H9 (cell line): ENCODE data around the gene IFT57. TPM values are rescaled to one million over a fixed set of nuclear protein-coding genes. Genes with fewer than 3 reads are reported as not detected.

ENCODE experiments used
- DNase-seq: peaks from one replicate; pipeline ENCODE4 v3.0.0-alpha.2; 2017
- H2AFZ ChIP-seq: one replicate; pipeline ENCODE4 v1.6.1; 2013; ENCODE audit warnings: mild to moderate bottlenecking, low read length, control low read depth, moderate library complexity
- H2AK5ac ChIP-seq: 2 replicates; pipeline ENCODE4 v1.6.1; 2013; ENCODE audit warnings: low read length, control low read depth, mixed read lengths; ENCODE audit not compliant: insufficient read length
- H2BK120ac ChIP-seq: one replicate; pipeline ENCODE4 v1.6.1; 2013; ENCODE audit warnings: low read depth, mild to moderate bottlenecking, low read length, control low read depth, inconsistent platforms; ENCODE audit not compliant: poor library complexity, severe bottlenecking
- H2BK12ac ChIP-seq: 2 replicates; pipeline ENCODE4 v1.6.1; 2013; ENCODE audit warnings: low read length, control low read depth, mixed read lengths, low read depth; ENCODE audit not compliant: insufficient read length
- H2BK15ac ChIP-seq: 2 replicates; pipeline ENCODE4 v1.6.1; 2013; ENCODE audit warnings: low read depth, low read length, control low read depth
- H2BK20ac ChIP-seq: one replicate; pipeline ENCODE4 v1.6.1; 2013; ENCODE audit warnings: low read depth, mild to moderate bottlenecking, low read length, control low read depth, inconsistent platforms; ENCODE audit not compliant: poor library complexity, severe bottlenecking
- H2BK5ac ChIP-seq: 2 replicates; pipeline ENCODE4 v1.6.1; 2013; ENCODE audit warnings: low read length, control low read depth, mixed read lengths; ENCODE audit not compliant: insufficient read length
- H3K14ac ChIP-seq: 2 replicates; pipeline ENCODE4 v1.6.1; 2013; ENCODE audit warnings: low read length, control low read depth; ENCODE audit not compliant: insufficient read depth
- H3K18ac ChIP-seq: 2 replicates; pipeline ENCODE4 v1.6.1; 2013; ENCODE audit warnings: low read depth, mild to moderate bottlenecking, mixed read lengths, low read length, control low read depth; ENCODE audit not compliant: insufficient read length
- H3K23ac ChIP-seq: 2 replicates; pipeline ENCODE4 v1.6.1; 2013; ENCODE audit warnings: low read length, control low read depth, mixed read lengths, low read depth; ENCODE audit not compliant: insufficient read length
- H3K23me2 ChIP-seq: 2 replicates; pipeline ENCODE4 v1.6.1; 2013; ENCODE audit warnings: low read depth, mild to moderate bottlenecking, mixed read lengths, low read length, control low read depth; ENCODE audit not compliant: insufficient read length, poor library complexity, severe bottlenecking
- H3K27ac ChIP-seq: 2 replicates; pipeline ENCODE4 v1.5.1; 2013; ENCODE audit warnings: low read length, control low read depth, mixed read lengths, low read depth; ENCODE audit not compliant: insufficient read length
- H3K27me3 ChIP-seq: 2 replicates; pipeline ENCODE4 v1.6.1; 2013; ENCODE audit warnings: low read length, control low read depth, inconsistent platforms; ENCODE audit not compliant: insufficient read depth
- H3K4ac ChIP-seq: 2 replicates; pipeline ENCODE4 v1.6.1; 2013; ENCODE audit warnings: low read depth, mild to moderate bottlenecking, control low read depth, inconsistent platforms, low read length, moderate library complexity
- H3K4me1 ChIP-seq: 2 replicates; pipeline ENCODE4 v1.6.1; 2013; ENCODE audit warnings: low read length, control low read depth, inconsistent platforms; ENCODE audit not compliant: insufficient read depth
- H3K4me2 ChIP-seq: 2 replicates; pipeline ENCODE4 v1.6.1; 2013; ENCODE audit warnings: low read length, control low read depth, mixed read lengths; ENCODE audit not compliant: insufficient read length, insufficient read depth
- H3K56ac ChIP-seq: 2 replicates; pipeline ENCODE4 v1.6.1; 2013; ENCODE audit warnings: low read depth, mild to moderate bottlenecking, mixed read lengths, low read length, control low read depth; ENCODE audit not compliant: insufficient read length
- H3K79me1 ChIP-seq: 2 replicates; pipeline ENCODE4 v1.6.1; 2013; ENCODE audit warnings: low read depth, mild to moderate bottlenecking, moderate library complexity, low read length, control low read depth, inconsistent platforms; ENCODE audit not compliant: insufficient read depth, poor library complexity, severe bottlenecking
- H3K79me2 ChIP-seq: 2 replicates; pipeline ENCODE4 v1.6.1; 2013; ENCODE audit warnings: low read length, control low read depth, inconsistent platforms; ENCODE audit not compliant: insufficient read depth
- H3K9ac ChIP-seq: 2 replicates; pipeline ENCODE4 v1.6.1; 2013; ENCODE audit warnings: low read length, control low read depth, mixed read lengths; ENCODE audit not compliant: insufficient read length; ENCODE audit errors: extremely low read depth
- H3K9me3 ChIP-seq: one replicate; pipeline ENCODE4 v1.6.1; 2013; ENCODE audit warnings: low read depth, low read length, inconsistent platforms; ENCODE audit not compliant: control insufficient read depth
- H3T11ph ChIP-seq: one replicate; pipeline ENCODE4 v1.6.1; 2013; ENCODE audit warnings: mild to moderate bottlenecking, low read length, control low read depth, inconsistent platforms
- H4K20me1 ChIP-seq: one replicate; pipeline ENCODE4 v1.6.1; 2013; ENCODE audit not compliant: control insufficient read depth, insufficient read length, insufficient read depth
- H4K5ac ChIP-seq: 2 replicates; pipeline ENCODE4 v1.6.1; 2013; ENCODE audit warnings: low read depth, mild to moderate bottlenecking, mixed read lengths, low read length, control low read depth; ENCODE audit not compliant: insufficient read length
- H4K8ac ChIP-seq: replicated peaks from 2 replicates; pipeline ENCODE4 v1.6.1; 2013; ENCODE audit warnings: low read length, control low read depth, mixed read lengths, low read depth; ENCODE audit not compliant: insufficient read length
- H4K91ac ChIP-seq: 2 replicates; pipeline ENCODE4 v1.6.1; 2013; ENCODE audit warnings: low read depth, mild to moderate bottlenecking, moderate library complexity, mixed read lengths, low read length, control low read depth; ENCODE audit not compliant: insufficient read length
- H3K27ac Mint-ChIP-seq, 3 experiments: 2 replicates in 2 of 3; 3 replicates in 1 of 3; pipeline ENCODE4 v1.8.0; 2020 to 2021; ENCODE audit warnings: mixed read lengths in 3 of 3, mild to moderate bottlenecking in 1 of 3, moderate library complexity in 1 of 3
- H3K27me3 Mint-ChIP-seq: 2 replicates; pipeline ENCODE4 v1.8.0; 2021; ENCODE audit warnings: low read depth, mild to moderate bottlenecking, moderate library complexity, mixed read lengths
- H3K36me3 Mint-ChIP-seq, 3 experiments: 2 replicates in 2 of 3; 3 replicates in 1 of 3; pipeline ENCODE4 v1.8.0; 2020 to 2021; ENCODE audit warnings: low read depth in 3 of 3, mixed read lengths in 3 of 3; ENCODE audit not compliant: insufficient read depth in 1 of 3
- H3K4me1 Mint-ChIP-seq, 2 experiments: 2 replicates each; pipeline ENCODE4 v1.8.0; 2020; ENCODE audit warnings: mixed read lengths in 2 of 2
- H3K4me3 Mint-ChIP-seq, 2 experiments: 2 replicates in 1 of 2; 3 replicates in 1 of 2; pipeline ENCODE4 v1.8.0; 2020 to 2021; ENCODE audit warnings: mild to moderate bottlenecking in 2 of 2, mixed read lengths in 2 of 2, moderate library complexity in 1 of 2
- H3K9me3 Mint-ChIP-seq, 2 experiments: 2 replicates in 1 of 2; 3 replicates in 1 of 2; pipeline ENCODE4 v1.8.0; 2020; ENCODE audit warnings: mild to moderate bottlenecking in 2 of 2, mixed read lengths in 2 of 2, moderate library complexity in 1 of 2
- WGBS: extraction: QIAGEN DNeasy Blood & Tissue Kit; methylation state at CpG from one replicate; pipeline ENCODE4 v1.1.7; 2013; ENCODE audit warnings: missing lambda C conversion rate, low lambda C conversion rate, mixed read lengths; ENCODE audit not compliant: insufficient read length; ENCODE audit errors: extremely low coverage; 5-methylcytosine and 5-hydroxymethylcytosine counted together
- total RNA-seq: library from RNA; stranded (reverse); gene quantifications from 2 replicates; pipeline ENCODE4 v1.2.1, GENCODE V29; 2021
- TF ChIP-seq, protein P1 (sequence below): fragments of 200-600 bp; sonication (generic); conservative IDR thresholded peaks from 3 replicates; pipeline ENCODE4 v1.8.0; 2021; ENCODE audit warnings: antibody characterized with exemption, mild to moderate bottlenecking

The IFT57 gene
- total RNA-seq, 1 experiment from 2014 or later = 21.4 TPM

DNA sequence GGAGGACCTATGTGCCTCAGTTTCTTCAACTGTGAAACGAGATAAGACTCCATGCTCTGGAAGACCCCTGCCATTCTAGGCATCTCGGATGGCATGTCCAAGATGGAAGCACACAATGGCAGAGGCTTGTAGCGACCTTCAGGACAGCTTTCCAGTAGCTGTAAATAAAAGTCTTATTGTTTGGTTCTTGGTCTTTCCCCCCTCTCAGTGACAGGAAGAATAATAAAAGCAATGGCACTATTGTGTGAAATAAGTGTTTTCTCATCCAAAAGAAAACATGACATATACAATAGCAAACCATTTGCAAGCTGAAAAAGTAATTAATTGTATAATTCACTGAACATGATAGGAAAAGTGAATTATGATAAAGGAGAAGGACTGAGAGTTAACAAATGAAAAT is 98.9 kb downstream of the IFT57 start:
- H2BK5ac ChIP-seq = no peak overlapping the region
- H3K9ac ChIP-seq = no peak overlapping the region
- H4K8ac ChIP-seq = no peak overlapping the region
- H3K56ac ChIP-seq = no peak overlapping the region
- Mint-ChIP-seq H3K4me1 (peaks cover 15 to 16% of the 10 kb centered on the region in 2 experiments), H3K9me3 (no peaks in the 10 kb centered on the region; a peak in 1 of 5 replicates), H3K27ac (no peak overlapping the region), H3K36me3 (no peaks in the 10 kb centered on the region; a peak in 1 of 7 replicates), H3K27me3 (no peaks in the 10 kb centered on the region; the same call in 1 of the 2 replicates), H3K4me3 (no peak overlapping the region)
- no peak overlapping the region for H3K23ac ChIP-seq
- no peaks in the 10 kb centered on the region for H3K23me2 ChIP-seq
- H2BK120ac ChIP-seq = no peak overlapping the region
- no peak overlapping the region for H4K5ac ChIP-seq
- H3K9me3 ChIP-seq = no peaks in the 10 kb centered on the region
- no peak overlapping the region for H2AK5ac ChIP-seq
- WGBS = no CpG with 5 or more reads among the region's 3 CpGs
- H4K20me1 ChIP-seq = no peaks in the 10 kb centered on the region
- no peak overlapping the region for H3K4ac ChIP-seq
- H4K91ac ChIP-seq = no peak overlapping the region
- TF ChIP-seq, protein P1, sequence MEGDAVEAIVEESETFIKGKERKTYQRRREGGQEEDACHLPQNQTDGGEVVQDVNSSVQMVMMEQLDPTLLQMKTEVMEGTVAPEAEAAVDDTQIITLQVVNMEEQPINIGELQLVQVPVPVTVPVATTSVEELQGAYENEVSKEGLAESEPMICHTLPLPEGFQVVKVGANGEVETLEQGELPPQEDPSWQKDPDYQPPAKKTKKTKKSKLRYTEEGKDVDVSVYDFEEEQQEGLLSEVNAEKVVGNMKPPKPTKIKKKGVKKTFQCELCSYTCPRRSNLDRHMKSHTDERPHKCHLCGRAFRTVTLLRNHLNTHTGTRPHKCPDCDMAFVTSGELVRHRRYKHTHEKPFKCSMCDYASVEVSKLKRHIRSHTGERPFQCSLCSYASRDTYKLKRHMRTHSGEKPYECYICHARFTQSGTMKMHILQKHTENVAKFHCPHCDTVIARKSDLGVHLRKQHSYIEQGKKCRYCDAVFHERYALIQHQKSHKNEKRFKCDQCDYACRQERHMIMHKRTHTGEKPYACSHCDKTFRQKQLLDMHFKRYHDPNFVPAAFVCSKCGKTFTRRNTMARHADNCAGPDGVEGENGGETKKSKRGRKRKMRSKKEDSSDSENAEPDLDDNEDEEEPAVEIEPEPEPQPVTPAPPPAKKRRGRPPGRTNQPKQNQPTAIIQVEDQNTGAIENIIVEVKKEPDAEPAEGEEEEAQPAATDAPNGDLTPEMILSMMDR = no peak
- no peak overlapping the region for H2BK12ac ChIP-seq
- no peak overlapping the region for H3T11ph ChIP-seq
- H2AFZ ChIP-seq = no peak overlapping the region
- H3K27me3 ChIP-seq = no peaks in the 10 kb centered on the region
- no peak overlapping the region for H3K14ac ChIP-seq
- H2BK15ac ChIP-seq = no peak overlapping the region
- H3K4me2 ChIP-seq = no peak overlapping the region
- H3K4me1 ChIP-seq = peaks cover 4% of the 10 kb centered on the region; the same call in 1 of the 2 replicates
- DNase-seq = no peak
- no peak overlapping the region for H3K18ac ChIP-seq
- no peaks in the 10 kb centered on the region for H3K79me2 ChIP-seq
- no peak overlapping the region for H2BK20ac ChIP-seq
- H3K27ac ChIP-seq = no peak overlapping the region
- H3K79me1 ChIP-seq = no peaks in the 10 kb centered on the region
